OCI-LY7 (cell line): Measurements from ENCODE around the gene PRPF8. TPM values are rescaled to one million over a fixed set of nuclear protein-coding genes. Genes with fewer than 3 reads are reported as not detected.

Experiments
- BruUV-seq: library from RNA; stranded (reverse); fragments of 400-500 nt; replicated peaks from 2 replicates; lab custom pipeline; 2021; lab: Mats Ljungman, UMichigan
- CTCF ChIA-PET: fragments of 300-600 bp; sonication (Branson Sonifier 250); formaldehyde crosslinking; loops from one replicate; lab custom pipeline; 2022; ENCODE audit warnings: antibody characterized with exemption; ENCODE audit not compliant: unreplicated experiment; lab: Charles Lee
- POLR2A ChIA-PET: fragments of 300-600 bp; sonication (Branson Sonifier 250); formaldehyde crosslinking; loops from one replicate; lab custom pipeline; 2022; ENCODE audit warnings: antibody characterized with exemption; lab: Charles Lee
- DNase-seq: peaks from one replicate; pipeline ENCODE4 v3.0.0-alpha.2; 2015; ENCODE audit warnings: low spot score
- H2AFZ ChIP-seq: fragments of 200-600 bp; sonication (generic), shearing (Covaris generic); 2 replicates; pipeline ENCODE4 v1.6.1; 2014; ENCODE audit warnings: mild to moderate bottlenecking, antibody characterized with exemption, low read length, moderate library complexity
- H3K27ac ChIP-seq: fragments of 200-600 bp; sonication (generic); 2 replicates; pipeline ENCODE4 v1.5.1; 2014; ENCODE audit warnings: mixed run types, low read depth, mild to moderate bottlenecking, moderate library complexity, low read length, inconsistent platforms; ENCODE audit not compliant: poor library complexity, severe bottlenecking
- H3K36me3 ChIP-seq: fragments of 200-600 bp; sonication (generic); 2 replicates; pipeline ENCODE4 v1.6.1; 2014; ENCODE audit warnings: mild to moderate bottlenecking, antibody characterized with exemption, low read length, moderate library complexity, mixed read lengths; ENCODE audit not compliant: insufficient read depth
- H3K4me1 ChIP-seq: fragments of 200-600 bp; sonication (generic); 2 replicates; pipeline ENCODE4 v1.5.1; 2014; ENCODE audit warnings: mild to moderate bottlenecking, low read length; ENCODE audit not compliant: insufficient read depth, poor library complexity, severe bottlenecking
- H3K4me2 ChIP-seq: fragments of 200-600 bp; sonication (generic); 2 replicates; pipeline ENCODE4 v1.6.1; 2014; ENCODE audit warnings: mild to moderate bottlenecking, low read length
- H3K4me3 ChIP-seq: fragments of 200-600 bp; sonication (generic); 2 replicates; pipeline ENCODE4 v1.5.1; 2014; ENCODE audit warnings: mild to moderate bottlenecking, low read depth, low read length; ENCODE audit not compliant: poor library complexity, severe bottlenecking
- H3K79me2 ChIP-seq: fragments of 200-600 bp; sonication (generic); 2 replicates; pipeline ENCODE4 v1.6.1; 2016; ENCODE audit warnings: low read depth, mild to moderate bottlenecking, low read length, moderate library complexity, mixed read lengths; ENCODE audit not compliant: insufficient read depth
- H3K9me2 ChIP-seq: fragments of 200-600 bp; sonication (generic); 2 replicates; pipeline ENCODE4 v1.6.1; 2016; ENCODE audit warnings: mild to moderate bottlenecking, low read length, mixed read lengths; ENCODE audit not compliant: insufficient read depth
- H3K9me3 ChIP-seq: fragments of 200-600 bp; sonication (generic); 2 replicates; pipeline ENCODE4 v1.6.1; 2014; ENCODE audit warnings: mild to moderate bottlenecking, mixed run types, low read length, mixed read lengths
- H4K20me1 ChIP-seq: fragments of 200-600 bp; sonication (generic); 2 replicates; pipeline ENCODE4 v1.6.1; 2014; ENCODE audit warnings: mild to moderate bottlenecking, antibody characterized with exemption, low read length, moderate library complexity, mixed read lengths; ENCODE audit not compliant: insufficient read depth
- EZH2phosphoT487 ChIP-seq: fragments of 200-600 bp; sonication (generic); IDR thresholded peaks from 2 replicates; pipeline ENCODE4 v1.6.1; 2018; ENCODE audit warnings: low read depth, borderline replicate concordance, mild to moderate bottlenecking, mixed run types, antibody characterized with exemption, low read length, moderate library complexity, mixed read lengths
- intact Hi-C: fragments of 100-400 bp; cut with micrococcal nuclease; formaldehyde crosslinking; loops from one replicate; pipeline ENCODE4 v1.10.0; 2022; ENCODE audit not compliant: unreplicated experiment
- total RNA-seq, 2 experiments: library from RNA; depleted of rRNA in 1 of 2; stranded (reverse); fragments of >200 nt in 1 of 2; shearing (Covaris generic) in 1 of 2; gene quantifications; 2 replicates each; pipeline ENCODE4 v1.2.3, GENCODE V29; 2014 to 2022
- TF ChIP-seq, protein P1 (sequence below): fragments of 200-600 bp; sonication (generic); conservative IDR thresholded peaks from 2 replicates; pipeline ENCODE4 v1.5.1; 2014; ENCODE audit warnings: mild to moderate bottlenecking, antibody characterized with exemption, low read length, moderate library complexity, mixed read lengths

PRPF8 gene
- total RNA-seq, 2 experiments from 2014 or later, result 162 to 427 TPM

DNA sequence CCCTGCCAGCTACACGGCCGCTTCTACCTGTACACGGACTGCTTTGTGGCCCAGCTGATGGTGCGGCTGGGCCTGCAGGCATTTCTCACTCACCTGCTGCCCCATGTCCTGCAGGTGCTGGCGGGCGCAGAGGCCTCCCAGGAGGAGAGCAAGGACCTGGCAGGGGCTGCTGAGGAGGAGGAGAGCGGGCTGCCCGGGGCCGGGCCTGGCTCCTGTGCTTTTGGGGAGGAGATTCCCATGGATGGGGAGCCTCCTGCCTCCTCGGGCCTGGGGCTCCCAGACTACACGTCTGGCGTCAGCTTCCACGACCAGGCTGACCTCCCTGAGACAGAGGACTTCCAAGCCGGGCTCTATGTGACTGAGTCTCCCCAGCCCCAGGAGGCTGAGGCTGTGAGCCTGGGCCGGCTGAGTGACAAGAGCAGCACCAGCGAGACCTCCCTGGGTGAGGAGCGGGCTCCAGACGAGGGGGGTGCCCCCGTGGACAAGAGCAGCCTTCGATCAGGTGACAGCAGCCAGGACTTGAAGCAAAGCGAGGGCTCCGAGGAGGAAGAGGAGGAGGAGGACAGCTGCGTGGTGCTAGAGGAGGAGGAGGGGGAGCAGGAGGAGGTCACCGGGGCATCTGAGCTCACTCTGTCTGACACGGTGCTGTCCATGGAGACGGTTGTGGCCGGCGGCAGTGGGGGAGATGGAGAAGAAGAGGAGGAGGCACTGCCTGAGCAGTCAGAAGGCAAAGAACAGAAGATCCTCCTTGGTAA lies 43.4 kb upstream of the PRPF8 start:
- BruUV-seq, result no TSS peak
- Histone ChIP-seq H3K36me3 (peaks cover 9% of the 10 kb centered on the region; the same call in 1 of the 2 replicates), H3K4me1 (peaks cover 21% of the 10 kb centered on the region), H3K79me2 (peaks cover 9% of the 10 kb centered on the region), H2AFZ (no peak overlapping the region), H3K9me3 (no peaks in the 10 kb centered on the region), H4K20me1 (no peaks in the 10 kb centered on the region), H3K4me3 (no peak overlapping the region), H3K9me2 (no peaks in the 10 kb centered on the region), H3K4me2 (no peak overlapping the region), H3K27ac (no peak overlapping the region)
- intact Hi-C loops, result no loop called here
- no peak for DNase-seq
- TF ChIP-seq, protein P1, sequence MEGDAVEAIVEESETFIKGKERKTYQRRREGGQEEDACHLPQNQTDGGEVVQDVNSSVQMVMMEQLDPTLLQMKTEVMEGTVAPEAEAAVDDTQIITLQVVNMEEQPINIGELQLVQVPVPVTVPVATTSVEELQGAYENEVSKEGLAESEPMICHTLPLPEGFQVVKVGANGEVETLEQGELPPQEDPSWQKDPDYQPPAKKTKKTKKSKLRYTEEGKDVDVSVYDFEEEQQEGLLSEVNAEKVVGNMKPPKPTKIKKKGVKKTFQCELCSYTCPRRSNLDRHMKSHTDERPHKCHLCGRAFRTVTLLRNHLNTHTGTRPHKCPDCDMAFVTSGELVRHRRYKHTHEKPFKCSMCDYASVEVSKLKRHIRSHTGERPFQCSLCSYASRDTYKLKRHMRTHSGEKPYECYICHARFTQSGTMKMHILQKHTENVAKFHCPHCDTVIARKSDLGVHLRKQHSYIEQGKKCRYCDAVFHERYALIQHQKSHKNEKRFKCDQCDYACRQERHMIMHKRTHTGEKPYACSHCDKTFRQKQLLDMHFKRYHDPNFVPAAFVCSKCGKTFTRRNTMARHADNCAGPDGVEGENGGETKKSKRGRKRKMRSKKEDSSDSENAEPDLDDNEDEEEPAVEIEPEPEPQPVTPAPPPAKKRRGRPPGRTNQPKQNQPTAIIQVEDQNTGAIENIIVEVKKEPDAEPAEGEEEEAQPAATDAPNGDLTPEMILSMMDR, result no peak
- no peak for TF ChIP-seq EZH2phosphoT487
- ChIA-PET CTCF (no interaction called here), POLR2A (no interaction called here)

DNA sequence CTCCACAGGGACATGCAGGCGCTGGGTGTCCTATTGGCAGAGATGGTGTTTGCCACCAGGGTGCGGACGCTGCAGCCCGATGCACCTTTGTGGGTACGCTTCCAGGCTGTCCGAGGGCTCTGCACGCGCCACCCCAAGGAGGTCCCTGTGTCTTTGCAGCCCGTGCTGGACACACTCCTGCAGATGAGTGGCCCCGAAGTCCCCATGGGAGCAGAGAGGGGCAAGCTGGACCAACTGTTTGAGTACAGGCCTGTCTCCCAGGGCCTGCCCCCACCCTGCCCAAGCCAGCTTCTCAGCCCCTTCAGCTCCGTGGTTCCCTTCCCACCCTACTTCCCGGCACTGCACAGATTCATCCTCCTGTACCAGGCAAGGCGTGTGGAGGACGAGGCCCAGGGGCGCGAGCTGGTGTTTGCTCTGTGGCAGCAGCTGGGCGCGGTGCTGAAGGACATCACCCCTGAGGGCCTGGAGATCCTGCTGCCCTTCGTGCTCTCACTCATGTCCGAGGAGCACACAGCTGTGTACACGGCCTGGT lies 42.7 kb upstream of the PRPF8 start:
- BruUV-seq, result no TSS peak
- ChIA-PET CTCF (no interaction called here), POLR2A (interaction anchor here (1.2 kb wide), 1 partner anchor 11 kb away, joined by 3 read pairs; no protein-coding TSS in a partner anchor)
- no peak for TF ChIP-seq EZH2phosphoT487
- TF ChIP-seq, protein P1, result no peak
- Histone ChIP-seq H3K4me2 (no peak overlapping the region), H3K4me3 (no peak overlapping the region), H3K79me2 (peaks cover 9% of the 10 kb centered on the region), H3K36me3 (peaks cover 9% of the 10 kb centered on the region; the same call in 1 of the 2 replicates), H2AFZ (no peak overlapping the region), H4K20me1 (no peaks in the 10 kb centered on the region), H3K9me2 (no peaks in the 10 kb centered on the region), H3K27ac (no peak overlapping the region), H3K9me3 (no peaks in the 10 kb centered on the region), H3K4me1 (peaks cover 28% of the 10 kb centered on the region)
- intact Hi-C loops, result no loop called here
- no peak for DNase-seq
